SK-N-SH (cell line): ENCODE measurements around the gene ADAMTS16. TPM values are rescaled to one million over a fixed set of nuclear protein-coding genes. Genes with fewer than 3 reads are reported as not detected.
A peak's percentile ranks its signal among the peaks of the same experiment; 100 is the strongest.

Source experiments
- CTCF ChIA-PET: fragments of 300-600, 350-600 bp; formaldehyde crosslinking; extraction: SDS; loops from one replicate; lab custom pipeline; 2021; lab: Yijun Ruan, JAX
- POLR2A ChIA-PET: fragments of 350-600 bp; sonication (Branson Sonifier 250); formaldehyde crosslinking; extraction: SDS; loops from one replicate; lab custom pipeline; 2020; ENCODE audit warnings: antibody characterized with exemption, inconsistent platforms; lab: Yijun Ruan, JAX
- DNase-seq: peaks from one replicate; pipeline ENCODE4 v3.0.0; 2012
- H2AFZ ChIP-seq: fragments of 200-600 bp; sonication (generic); 2 replicates; pipeline ENCODE4 v1.8.1; 2016; ENCODE audit warnings: antibody characterized with exemption, mild to moderate bottlenecking, low read depth
- H3F3A ChIP-seq: fragments of 200-600 bp; sonication (generic); replicated peaks from 2 replicates; pipeline ENCODE3; 2016; ENCODE audit warnings: antibody characterized with exemption, mild to moderate bottlenecking; ENCODE audit not compliant: insufficient read depth
- H3K27ac ChIP-seq, 2 experiments: fragments of 200-500 bp in 1 of 2; fragments of 200-600 bp in 1 of 2; sonication (Bioruptor generic) in 1 of 2; sonication (generic), shearing (Covaris generic) in 1 of 2; 2 replicates each; pipeline versions ENCODE4 v1.5.1 to v1.6.1; 2014 to 2016; ENCODE audit warnings: low read depth in 2 of 2, inconsistent platforms in 1 of 2, low read length in 1 of 2, mild to moderate bottlenecking in 1 of 2, mixed read lengths in 1 of 2
- H3K27me3 ChIP-seq: fragments of 200-600 bp; sonication (generic), shearing (Covaris generic); 2 replicates; pipeline ENCODE4 v1.6.1; 2016; ENCODE audit warnings: mixed run types; ENCODE audit not compliant: insufficient read depth
- H3K36me3 ChIP-seq, 2 experiments: fragments of 200-500 bp in 1 of 2; fragments of 200-600 bp in 1 of 2; sonication (Bioruptor generic) in 1 of 2; sonication (generic) in 1 of 2; replicated peaks in 1 of 2; 2 replicates each; pipeline versions ENCODE3 to v1.5.1; 2014 to 2016; ENCODE audit warnings: low read length in 1 of 2, mild to moderate bottlenecking in 1 of 2; ENCODE audit not compliant: insufficient read depth in 2 of 2, control insufficient read depth in 1 of 2
- H3K4me1 ChIP-seq, 2 experiments: fragments of 200-500 bp in 1 of 2; fragments of 200-600 bp in 1 of 2; sonication (Bioruptor generic) in 1 of 2; sonication (generic), shearing (Covaris generic) in 1 of 2; 2 replicates each; pipeline versions ENCODE4 v1.5.1 to v1.6.1; 2014 to 2016; ENCODE audit warnings: low read depth in 1 of 2, low read length in 1 of 2, mixed run types in 1 of 2; ENCODE audit not compliant: insufficient read depth in 2 of 2, control insufficient read depth in 1 of 2
- H3K4me2 ChIP-seq: fragments of 200-600 bp; sonication (generic), shearing (Covaris generic); 2 replicates; pipeline ENCODE4 v1.6.1; 2017; ENCODE audit warnings: mixed run types
- H3K4me3 ChIP-seq, 2 experiments: fragments of 200-500 bp in 1 of 2; fragments of 200-600 bp in 1 of 2; sonication (Bioruptor generic) in 1 of 2; sonication (generic), shearing (Covaris generic) in 1 of 2; 2 replicates each; pipeline versions ENCODE4 v1.5.1 to v1.8.1; 2014 to 2016; ENCODE audit warnings: low read depth in 2 of 2, inconsistent platforms in 1 of 2, low read length in 1 of 2, mild to moderate bottlenecking in 1 of 2, mixed read lengths in 1 of 2, moderate library complexity in 1 of 2
- H3K79me2 ChIP-seq: fragments of 200-600 bp; sonication (generic); 2 replicates; pipeline ENCODE4 v1.8.1; 2017; ENCODE audit warnings: mild to moderate bottlenecking; ENCODE audit not compliant: insufficient read depth
- H3K9ac ChIP-seq: fragments of 200-600 bp; sonication (generic); 2 replicates; pipeline ENCODE4 v1.6.1; 2017; ENCODE audit warnings: mixed run types
- H3K9me2 ChIP-seq: fragments of 200-600 bp; sonication (generic); 2 replicates; pipeline ENCODE4 v1.6.1; 2017; ENCODE audit warnings: mixed run types
- H3K9me3 ChIP-seq: fragments of 200-600 bp; sonication (generic); 2 replicates; pipeline ENCODE4 v1.6.1; 2017; ENCODE audit warnings: mixed run types, mild to moderate bottlenecking, moderate library complexity
- H4K20me1 ChIP-seq: fragments of 200-600 bp; sonication (generic); 2 replicates; pipeline ENCODE4 v1.6.1; 2017; ENCODE audit warnings: mild to moderate bottlenecking, mixed run types; ENCODE audit not compliant: insufficient read depth
- CHD2 ChIP-seq: fragments of 150-350 bp; IDR thresholded peaks from 2 replicates; pipeline ENCODE4 v1.6.1; 2018; ENCODE audit warnings: low read length; ENCODE audit not compliant: partially characterized antibody
- CTCF ChIP-seq: fragments of 200-600 bp; sonication (generic); IDR thresholded peaks from 2 replicates; pipeline ENCODE4 v1.6.1; 2017; ENCODE audit warnings: antibody characterized with exemption, mild to moderate bottlenecking, moderate library complexity
- ELF1 ChIP-seq: IDR thresholded peaks from 2 replicates; pipeline ENCODE4 v1.4.0; 2012
- EP300 ChIP-seq, 2 experiments: IDR thresholded peaks; 2 replicates each; pipeline versions ENCODE4 v1.4.0 to v1.6.1; 2012; ENCODE audit warnings: borderline replicate concordance in 1 of 2, low read depth in 1 of 2, low read length in 1 of 2
- EZH2phosphoT487 ChIP-seq: fragments of 200-600 bp; sonication (generic); IDR thresholded peaks from 2 replicates; pipeline ENCODE4 v1.6.1; 2017; ENCODE audit warnings: low read depth, mixed run types, mild to moderate bottlenecking, antibody characterized with exemption, moderate library complexity, borderline replicate concordance
- FOSL2 ChIP-seq: IDR thresholded peaks from 2 replicates; pipeline ENCODE4 v1.4.0; 2012; ENCODE audit warnings: low read depth, mild to moderate bottlenecking, moderate library complexity, borderline replicate concordance
- FOXJ3 ChIP-seq: sonication (generic); formaldehyde crosslinking; IDR thresholded peaks from 2 replicates; pipeline ENCODE4 v1.5.1; 2020; ENCODE audit warnings: mild to moderate bottlenecking, missing genetic modification reagents
- GABPA ChIP-seq: IDR thresholded peaks from 2 replicates; pipeline ENCODE4 v1.4.0; 2012; ENCODE audit warnings: low read depth, mild to moderate bottlenecking
- GATA2 ChIP-seq: sonication (generic); formaldehyde crosslinking; IDR thresholded peaks from 2 replicates; pipeline ENCODE4 v1.5.0; 2020; ENCODE audit warnings: mild to moderate bottlenecking, missing genetic modification reagents
- IRF3 ChIP-seq: fragments of 150-350 bp; IDR thresholded peaks from 2 replicates; pipeline ENCODE4 v1.6.1; 2016; ENCODE audit warnings: mild to moderate bottlenecking, low read depth, low read length
- JUND ChIP-seq: IDR thresholded peaks from 2 replicates; pipeline ENCODE4 v1.4.0; 2012
- MAX ChIP-seq: IDR thresholded peaks from 2 replicates; pipeline ENCODE4 v1.4.0; 2012; ENCODE audit warnings: low read depth
- MEF2A ChIP-seq: IDR thresholded peaks from 2 replicates; pipeline ENCODE4 v1.4.0; 2012; ENCODE audit warnings: low read depth, borderline replicate concordance
- MXI1 ChIP-seq: IDR thresholded peaks from 2 replicates; pipeline ENCODE4 v1.6.1; 2012; ENCODE audit warnings: mild to moderate bottlenecking, low read depth, low read length, improper control_type of control experiment
- NFIC ChIP-seq: IDR thresholded peaks from 2 replicates; pipeline ENCODE4 v1.4.0; 2012; ENCODE audit warnings: borderline replicate concordance
- NRF1 ChIP-seq: IDR thresholded peaks from 2 replicates; pipeline ENCODE4 v1.6.1; 2012; ENCODE audit warnings: low read depth, mild to moderate bottlenecking, low read length
- PBX3 ChIP-seq: IDR thresholded peaks from 2 replicates; pipeline ENCODE4; 2012
- POLR2AphosphoS5 ChIP-seq: IDR thresholded peaks from 2 replicates; pipeline ENCODE4 v1.6.1; 2012; ENCODE audit warnings: low read depth, low read length
- RAD21 ChIP-seq: IDR thresholded peaks from 2 replicates; pipeline ENCODE4 v1.6.1; 2012; ENCODE audit warnings: mild to moderate bottlenecking, low read length
- RCOR1 ChIP-seq: fragments of 150-350 bp; IDR thresholded peaks from 2 replicates; pipeline ENCODE4 v1.6.1; 2017; ENCODE audit warnings: antibody characterized with exemption, low read length
- RFX5 ChIP-seq: IDR thresholded peaks from 2 replicates; pipeline ENCODE4 v1.6.1; 2012; ENCODE audit warnings: mild to moderate bottlenecking, improper control_type of control experiment, low read length
- RXRA ChIP-seq: IDR thresholded peaks from 2 replicates; pipeline ENCODE4 v1.4.0; 2012; ENCODE audit warnings: low read depth, mild to moderate bottlenecking, borderline replicate concordance
- SIN3A ChIP-seq: IDR thresholded peaks from 2 replicates; pipeline ENCODE4 v1.6.1; 2012; ENCODE audit warnings: low read depth, mild to moderate bottlenecking, low read length, moderate library complexity, borderline replicate concordance
- SMC3 ChIP-seq: IDR thresholded peaks from 2 replicates; pipeline ENCODE4 v1.6.1; 2012; ENCODE audit warnings: low read depth, low read length, improper control_type of control experiment
- TAF1 ChIP-seq: IDR thresholded peaks from 2 replicates; pipeline ENCODE4 v1.6.1; 2012; ENCODE audit warnings: low read depth, mild to moderate bottlenecking, low read length, moderate library complexity, borderline replicate concordance
- TCF12 ChIP-seq: IDR thresholded peaks from 2 replicates; pipeline ENCODE4 v1.4.0; 2012
- TEAD4 ChIP-seq: IDR thresholded peaks from 2 replicates; pipeline ENCODE4 v1.4.0; 2012; ENCODE audit warnings: mild to moderate bottlenecking, borderline replicate concordance; ENCODE audit not compliant: insufficient read depth
- USF2 ChIP-seq: fragments of 150-350 bp; IDR thresholded peaks from 2 replicates; pipeline ENCODE4 v1.6.1; 2017; ENCODE audit warnings: antibody characterized with exemption, low read length, low read depth, borderline replicate concordance
- YY1 ChIP-seq: IDR thresholded peaks from 2 replicates; pipeline ENCODE4 v1.4.0; 2012; ENCODE audit warnings: low read depth, mild to moderate bottlenecking
- ZBTB33 ChIP-seq: IDR thresholded peaks from 2 replicates; pipeline ENCODE4 v1.4.0; 2012; ENCODE audit warnings: low read depth, borderline replicate concordance
- WGBS: methylation state at CpG from one replicate; pipeline ENCODE4 v1.1.6; 2017; ENCODE audit warnings: low lambda C conversion rate; 5-methylcytosine and 5-hydroxymethylcytosine counted together
- polyA plus RNA-seq, 3 experiments: library from polyadenylated mRNA; depleted of rRNA; stranded (reverse); fragments of >200 nt; gene quantifications; 2 replicates each; pipeline ENCODE4 v1.2.3, GENCODE V29; 2012

ADAMTS16 gene
- polyA plus RNA-seq, 1 of the 3 experiments (the other 2 are of a cell fraction): not detected

GRCh38 chr5:5288201-5288600 lies 148.1 kb downstream of the ADAMTS16 start:
- peaks cover 2 to 11% of the 10 kb centered on the region in 2 experiments; a peak in 2 of 4 replicates for H3K4me1 ChIP-seq
- no peaks in the 10 kb centered on the region for H3K9me2 ChIP-seq
- H4K20me1 ChIP-seq: no peaks in the 10 kb centered on the region
- no peak overlapping the region for H3K4me3 ChIP-seq
- no peak overlapping the region; the same call in 1 of the 2 replicates for H3K9ac ChIP-seq
- H3K4me2 ChIP-seq: peak overlapping the region; percentile 27
- no peaks in the 10 kb centered on the region for H3K79me2 ChIP-seq
- no peak for DNase-seq
- CTCF ChIA-PET: no interaction called here
- 27% methylated on average over 8 of the region's 8 CpGs for WGBS
- no peaks in the 10 kb centered on the region for H3K27me3 ChIP-seq
- H2AFZ ChIP-seq: peak overlapping the region; percentile 50; the same call in 1 of the 2 replicates
- peak overlapping the region in 1 of 2 experiments; percentile 67; a peak in 2 of 4 replicates for H3K27ac ChIP-seq
- POLR2A ChIA-PET: no interaction called here
- no peaks in the 10 kb centered on the region for H3K36me3 ChIP-seq
- H3K9me3 ChIP-seq: no peaks in the 10 kb centered on the region
- peaks cover 13% of the 10 kb centered on the region for H3F3A ChIP-seq
- peak; percentile 67 for TF ChIP-seq JUND
- no peak for TF ChIP-seq FOXJ3
- TF ChIP-seq MAX: no peak
- TF ChIP-seq ZBTB33: no peak
- TF ChIP-seq CTCF: no peak
- TF ChIP-seq NRF1: no peak
- no peak for TF ChIP-seq MEF2A
- no peak for TF ChIP-seq GATA2 (CRISPR knock-in tag)
- TF ChIP-seq CHD2: no peak
- TF ChIP-seq POLR2AphosphoS5: no peak
- no peak for TF ChIP-seq EZH2phosphoT487
- TF ChIP-seq TCF12: peak; percentile 58; the same call in 1 of the 2 replicates
- no peak for TF ChIP-seq GABPA
- peak; percentile 57 for TF ChIP-seq PBX3
- peak; percentile 45; the same call in 1 of the 2 replicates for TF ChIP-seq TEAD4
- no peak for TF ChIP-seq SIN3A
- TF ChIP-seq RFX5: no peak
- peak; percentile 69 for TF ChIP-seq FOSL2
- no peak for TF ChIP-seq YY1
- TF ChIP-seq TAF1: no peak
- no peak for TF ChIP-seq USF2
- TF ChIP-seq NFIC: peak; percentile 52; the same call in 1 of the 2 replicates
- no peak for TF ChIP-seq ELF1
- TF ChIP-seq EP300 (IDR thresholded peaks at IDR 0.05; ENCODE audit: borderline replicate concordance in 1 of 2, low read depth in 1 of 2, low read length in 1 of 2): peak in 1 of 2 experiments; percentile 55; a peak in 1 of 4 replicates
- TF ChIP-seq RAD21: no peak
- TF ChIP-seq RXRA: no peak
- TF ChIP-seq SMC3: no peak
- no peak for TF ChIP-seq IRF3
- TF ChIP-seq MXI1: no peak
- no peak for TF ChIP-seq RCOR1
